NCI-H2029 treated with DMSO at 0.1 percent for 48 hours (cell line): ENCODE data around the gene SLC6A12.
A peak's percentile ranks its signal among the peaks of the same experiment; 100 is the strongest.

Experiments
- DNase-seq: peaks from one replicate; lab custom pipeline; 2025; lab: John Stamatoyannopoulos, UW

SLC6A12 gene

GRCh38 chr12:215116-215515 lies 1.2 kb upstream of the SLC6A12 start:
- DNase-seq: no peak

GRCh38 chr12:213527-213932 lies 427 bp downstream of the SLC6A12 start:
- DNase-seq: no peak

GRCh38 chr12:212715-213526 lies 1.0 kb downstream of the SLC6A12 start:
- no peak for DNase-seq

GRCh38 chr12:212415-212714 lies 1.6 kb downstream of the SLC6A12 start:
- DNase-seq: no peak

GRCh38 chr12:211639-212414 lies 2.1 kb downstream of the SLC6A12 start:
- DNase-seq: no peak

GRCh38 chr12:211142-211465 lies 2.9 kb downstream of the SLC6A12 start:
- DNase-seq: no peak

- DNase-seq: no peak
Measured at GRCh38 chr12:210277-211141, 3.4 kb downstream of the SLC6A12 start.

- no peak for DNase-seq
Measured at GRCh38 chr12:209851-210250, 4.1 kb downstream of the SLC6A12 start.

- DNase-seq: no peak
Measured at GRCh38 chr12:209246-209645, 4.7 kb downstream of the SLC6A12 start.

GRCh38 chr12:208813-209212 lies 5.1 kb downstream of the SLC6A12 start:
- DNase-seq: no peak

GRCh38 chr12:207804-208203 lies 6.2 kb downstream of the SLC6A12 start:
- DNase-seq: no peak

- no peak for DNase-seq
Measured at GRCh38 chr12:206746-207440, 7.1 kb downstream of the SLC6A12 start.

GRCh38 chr12:205026-205425 lies 8.9 kb downstream of the SLC6A12 start:
- DNase-seq: no peak

GRCh38 chr12:204261-204678 lies 9.7 kb downstream of the SLC6A12 start:
- no peak for DNase-seq

- DNase-seq: no peak
Measured at GRCh38 chr12:203462-204260, 10.3 kb downstream of the SLC6A12 start.

GRCh38 chr12:203074-203461 lies 10.9 kb downstream of the SLC6A12 start:
- DNase-seq: no peak

GRCh38 chr12:202081-202731 lies 11.8 kb downstream of the SLC6A12 start:
- peak; percentile 97 for DNase-seq

GRCh38 chr12:201361-201760 lies 12.6 kb downstream of the SLC6A12 start:
- DNase-seq: no peak

GRCh38 chr12:198705-199104 lies 15.3 kb downstream of the SLC6A12 start:
- no peak for DNase-seq

- no peak for DNase-seq
Measured at GRCh38 chr12:197911-198695, 15.9 kb downstream of the SLC6A12 start.
